ENCODE measurements around the gene FXR2. TPM values are rescaled to one million over a fixed set of nuclear protein-coding genes. Genes with fewer than 3 reads are reported as not detected.
A peak's percentile ranks its signal among the peaks of the same experiment; 100 is the strongest.

FXR2 gene
- total and polyA plus RNA-seq, 10 of the 15 experiments (the other 5 are each of a cell fraction or from before 2014, with no cell fraction given), result 1.6 to 33.3 (median 22.0) TPM

GRCh38 chr17:7572588-7573323, 41.9 kb downstream of the FXR2 start (continued):
- TF ChIP-seq ZSCAN29 (IDR thresholded peaks at IDR 0.05) (no peak), BHLHE40 (IDR thresholded peaks at IDR 0.05; ENCODE audit: borderline replicate concordance in 1 of 2, low read depth in 2 of 2, low read length in 1 of 2) (no peak), POLR2AphosphoS2 (IDR thresholded peaks at IDR 0.05; ENCODE audit: low read depth, low read length) (peak; percentile 98), ZBED1 (IDR thresholded peaks at IDR 0.05; ENCODE audit: borderline replicate concordance) (peak; percentile 93), LARP7 (IDR thresholded peaks at IDR 0.05) (peak; percentile 91; the same call in 1 of the 2 replicates), ZNF24 (IDR thresholded peaks at IDR 0.05) (no peak), KDM1A (IDR thresholded peaks at IDR 0.05; ENCODE audit: borderline replicate concordance) (no peak), EZH2 (IDR thresholded peaks at IDR 0.05; ENCODE audit: borderline replicate concordance, control insufficient read depth, low read depth, low read length) (no peak), SPI1 (IDR thresholded peaks at IDR 0.05; ENCODE audit: borderline replicate concordance, insufficient read depth, low read depth, low read length) (no peak), IRF3 (IDR thresholded peaks at IDR 0.05) (peak; percentile 99), TARDBP (IDR thresholded peaks at IDR 0.05; ENCODE audit: borderline replicate concordance) (peak; percentile 82), DPF2 (IDR thresholded peaks at IDR 0.05) (peak; percentile 100), CBX5 (IDR thresholded peaks at IDR 0.05; ENCODE audit: low read depth) (no peak), PRDM15 (CRISPR knock-in tag; IDR thresholded peaks at IDR 0.05) (peak; percentile 61; the same call in 1 of the 2 replicates), IKZF2 (IDR thresholded peaks at IDR 0.05) (peak in 1 of 2 experiments; percentile 66; a peak in 1 of 4 replicates), SREBF1 (IDR thresholded peaks at IDR 0.05; ENCODE audit: low read length) (no peak), NBN (IDR thresholded peaks at IDR 0.05) (no peak; the same call in 1 of the 2 replicates), FOXK2 (IDR thresholded peaks at IDR 0.05) (no peak), NR2C2 (IDR thresholded peaks at IDR 0.05; ENCODE audit: borderline replicate concordance, control insufficient read depth, insufficient read length, low read depth) (no peak), SMAD5 (IDR thresholded peaks at IDR 0.05; ENCODE audit: low read depth) (peak; percentile 98)
- TF ChIP-seq, protein P1, sequence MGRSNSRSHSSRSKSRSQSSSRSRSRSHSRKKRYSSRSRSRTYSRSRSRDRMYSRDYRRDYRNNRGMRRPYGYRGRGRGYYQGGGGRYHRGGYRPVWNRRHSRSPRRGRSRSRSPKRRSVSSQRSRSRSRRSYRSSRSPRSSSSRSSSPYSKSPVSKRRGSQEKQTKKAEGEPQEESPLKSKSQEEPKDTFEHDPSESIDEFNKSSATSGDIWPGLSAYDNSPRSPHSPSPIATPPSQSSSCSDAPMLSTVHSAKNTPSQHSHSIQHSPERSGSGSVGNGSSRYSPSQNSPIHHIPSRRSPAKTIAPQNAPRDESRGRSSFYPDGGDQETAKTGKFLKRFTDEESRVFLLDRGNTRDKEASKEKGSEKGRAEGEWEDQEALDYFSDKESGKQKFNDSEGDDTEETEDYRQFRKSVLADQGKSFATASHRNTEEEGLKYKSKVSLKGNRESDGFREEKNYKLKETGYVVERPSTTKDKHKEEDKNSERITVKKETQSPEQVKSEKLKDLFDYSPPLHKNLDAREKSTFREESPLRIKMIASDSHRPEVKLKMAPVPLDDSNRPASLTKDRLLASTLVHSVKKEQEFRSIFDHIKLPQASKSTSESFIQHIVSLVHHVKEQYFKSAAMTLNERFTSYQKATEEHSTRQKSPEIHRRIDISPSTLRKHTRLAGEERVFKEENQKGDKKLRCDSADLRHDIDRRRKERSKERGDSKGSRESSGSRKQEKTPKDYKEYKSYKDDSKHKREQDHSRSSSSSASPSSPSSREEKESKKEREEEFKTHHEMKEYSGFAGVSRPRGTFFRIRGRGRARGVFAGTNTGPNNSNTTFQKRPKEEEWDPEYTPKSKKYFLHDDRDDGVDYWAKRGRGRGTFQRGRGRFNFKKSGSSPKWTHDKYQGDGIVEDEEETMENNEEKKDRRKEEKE (IDR thresholded peaks at IDR 0.05), result no peak
- TF ChIP-seq, protein P2, sequence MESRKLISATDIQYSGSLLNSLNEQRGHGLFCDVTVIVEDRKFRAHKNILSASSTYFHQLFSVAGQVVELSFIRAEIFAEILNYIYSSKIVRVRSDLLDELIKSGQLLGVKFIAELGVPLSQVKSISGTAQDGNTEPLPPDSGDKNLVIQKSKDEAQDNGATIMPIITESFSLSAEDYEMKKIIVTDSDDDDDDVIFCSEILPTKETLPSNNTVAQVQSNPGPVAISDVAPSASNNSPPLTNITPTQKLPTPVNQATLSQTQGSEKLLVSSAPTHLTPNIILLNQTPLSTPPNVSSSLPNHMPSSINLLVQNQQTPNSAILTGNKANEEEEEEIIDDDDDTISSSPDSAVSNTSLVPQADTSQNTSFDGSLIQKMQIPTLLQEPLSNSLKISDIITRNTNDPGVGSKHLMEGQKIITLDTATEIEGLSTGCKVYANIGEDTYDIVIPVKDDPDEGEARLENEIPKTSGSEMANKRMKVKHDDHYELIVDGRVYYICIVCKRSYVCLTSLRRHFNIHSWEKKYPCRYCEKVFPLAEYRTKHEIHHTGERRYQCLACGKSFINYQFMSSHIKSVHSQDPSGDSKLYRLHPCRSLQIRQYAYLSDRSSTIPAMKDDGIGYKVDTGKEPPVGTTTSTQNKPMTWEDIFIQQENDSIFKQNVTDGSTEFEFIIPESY (IDR thresholded peaks at IDR 0.05), result no peak
